ENCODE data around the gene SMCO1.
A peak's percentile ranks its signal among the peaks of the same experiment; 100 is the strongest.

The SMCO1 gene

DNA sequence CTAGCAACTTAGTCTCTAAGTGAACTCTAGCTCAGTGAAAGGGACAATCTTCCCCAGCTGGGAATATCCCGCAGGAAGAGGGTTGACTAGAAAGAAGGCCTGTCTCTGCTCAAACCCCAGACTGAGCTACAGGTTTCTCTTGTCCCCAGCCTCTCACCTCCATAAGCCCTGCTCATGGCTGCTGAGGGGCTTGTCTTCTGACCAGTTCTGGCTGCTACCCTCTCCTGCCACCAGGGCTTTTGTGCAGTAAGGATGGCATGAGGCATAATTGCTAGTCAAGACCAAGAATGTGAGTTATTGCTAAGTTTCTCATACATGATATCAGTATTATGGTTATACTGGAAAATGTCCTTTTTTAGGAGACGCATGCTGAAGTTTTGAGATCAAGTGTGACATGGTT is 31.9 kb upstream of the SMCO1 start:
- Histone ChIP-seq H3K9ac (ENCODE audit: low read length) (no peak overlapping the region), H3K4me3 (ENCODE audit: low read length) (no peak overlapping the region), H3K27me3 (replicated peaks; ENCODE audit: control insufficient read depth, insufficient read depth, low read length) (no peaks in the 10 kb centered on the region), H3K4me1 (ENCODE audit: control insufficient read depth, insufficient read depth, low read length) (no peaks in the 10 kb centered on the region), H3K9me3 (ENCODE audit: control insufficient read depth, low read length) (peaks cover 2% of the 10 kb centered on the region), H3K36me3 (ENCODE audit: control insufficient read depth, insufficient read depth, low read length, severe bottlenecking) (no peaks in the 10 kb centered on the region)
- no peak for DNase-seq (ENCODE audit: low read depth)

DNA sequence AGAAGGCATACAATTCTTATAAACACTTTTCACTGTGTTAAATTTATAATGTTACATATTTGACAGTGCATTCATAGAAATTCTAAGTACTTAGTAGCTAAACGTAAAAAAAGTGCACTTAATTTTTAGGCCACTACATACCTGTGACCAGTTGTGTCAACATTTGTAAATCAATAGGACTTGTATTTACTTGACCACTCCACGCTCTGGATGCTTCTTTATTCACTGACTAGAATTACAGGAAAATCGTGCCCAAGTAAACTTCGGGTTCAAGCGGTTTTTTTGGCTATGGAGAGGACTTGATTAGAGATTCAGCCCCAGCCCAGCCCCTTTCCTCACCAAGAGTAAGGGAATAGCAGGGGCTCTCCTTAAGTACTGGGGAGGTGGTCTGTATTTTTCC is 31.4 kb upstream of the SMCO1 start:
- peaks cover 2% of the 10 kb centered on the region for H3K9me3 ChIP-seq (ENCODE audit: control insufficient read depth, low read length)
- H3K9ac ChIP-seq (ENCODE audit: low read length), result no peak overlapping the region
- DNase-seq (ENCODE audit: low read depth), result no peak
- H3K4me3 ChIP-seq (ENCODE audit: low read length), result no peak overlapping the region
- peaks cover 3% of the 10 kb centered on the region for H3K4me1 ChIP-seq (ENCODE audit: control insufficient read depth, insufficient read depth, low read length)
- no peaks in the 10 kb centered on the region for H3K36me3 ChIP-seq (ENCODE audit: control insufficient read depth, insufficient read depth, low read length, severe bottlenecking)
- no peaks in the 10 kb centered on the region for H3K27me3 ChIP-seq (replicated peaks; ENCODE audit: control insufficient read depth, insufficient read depth, low read length)

DNA sequence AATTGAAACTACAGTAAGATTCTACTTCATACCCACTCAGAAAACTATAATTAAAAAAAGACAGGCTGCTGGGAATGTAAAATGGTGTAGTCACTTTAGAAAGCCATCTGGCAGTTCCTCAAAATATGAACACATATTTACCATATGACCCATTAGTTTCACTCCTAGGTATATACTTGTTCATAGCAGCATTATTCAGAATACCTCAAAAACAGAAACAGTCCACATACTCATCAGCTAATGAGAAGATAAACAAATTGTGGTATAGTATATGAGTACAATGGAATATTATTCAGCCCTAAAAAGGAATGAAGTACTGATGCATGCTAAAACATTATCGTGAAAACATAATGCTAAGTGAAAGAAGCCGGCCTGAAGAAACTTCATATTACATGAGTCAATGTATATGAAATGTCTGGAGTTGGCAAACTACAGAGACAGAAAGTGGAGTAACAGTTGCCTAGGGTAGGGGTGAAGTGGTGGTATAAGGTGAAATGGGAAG is 29.4 kb upstream of the SMCO1 start:
- no peak overlapping the region for H3K9ac ChIP-seq (ENCODE audit: low read length)
- H3K4me3 ChIP-seq (ENCODE audit: low read length), result no peak overlapping the region

DNA sequence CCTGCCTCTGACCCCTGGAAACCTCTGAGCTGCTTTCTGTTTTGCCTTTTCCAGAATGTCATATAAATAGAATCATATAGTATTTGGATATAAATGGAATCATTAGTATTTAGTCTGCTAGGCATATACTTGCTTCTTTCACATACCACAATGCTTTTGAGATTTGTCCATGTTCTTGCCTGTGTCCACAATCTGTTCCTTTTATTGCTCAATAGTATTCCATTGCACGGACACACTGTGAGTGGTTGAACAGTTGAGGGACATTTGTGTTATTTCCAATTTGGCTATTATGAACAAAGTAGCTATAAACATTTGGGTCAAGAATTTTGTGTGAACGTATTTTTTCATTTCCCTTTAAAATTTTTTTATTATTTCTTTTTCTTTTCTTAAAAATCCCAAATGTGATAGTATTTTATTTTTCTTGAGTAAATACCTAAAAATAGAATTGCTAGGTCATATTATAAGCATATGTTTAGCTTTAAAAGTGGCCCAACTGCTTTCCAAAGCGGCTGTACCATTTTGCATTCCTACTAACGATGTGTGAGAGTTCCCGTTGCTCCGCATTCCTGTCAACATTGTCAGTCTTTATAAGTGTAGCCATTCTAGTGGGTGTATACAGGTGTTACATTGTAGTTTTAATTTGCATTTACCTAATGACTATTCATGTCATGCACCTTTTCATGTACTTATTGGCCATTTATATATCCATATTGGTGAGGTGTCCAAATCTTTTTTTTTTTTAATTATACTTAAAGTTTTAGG is 26.7 kb upstream of the SMCO1 start:
- H3K27me3 ChIP-seq (replicated peaks; ENCODE audit: control insufficient read depth, insufficient read depth, low read length), result no peaks in the 10 kb centered on the region
- no peaks in the 10 kb centered on the region for H3K36me3 ChIP-seq (ENCODE audit: control insufficient read depth, insufficient read depth, low read length, severe bottlenecking)
- H3K4me1 ChIP-seq (ENCODE audit: control insufficient read depth, insufficient read depth, low read length), result peaks cover 5% of the 10 kb centered on the region
- DNase-seq (ENCODE audit: low read depth), result no peak
- no peak overlapping the region for H3K4me3 ChIP-seq (ENCODE audit: low read length)
- H3K9me3 ChIP-seq (ENCODE audit: control insufficient read depth, low read length), result no peaks in the 10 kb centered on the region
- no peak overlapping the region for H3K9ac ChIP-seq (ENCODE audit: low read length)

More for the DNA sequence above, 29.4 kb upstream of the SMCO1 start:
- H3K9me3 ChIP-seq (ENCODE audit: control insufficient read depth, low read length), result no peaks in the 10 kb centered on the region
- H3K4me1 ChIP-seq (ENCODE audit: control insufficient read depth, insufficient read depth, low read length), result peaks cover 5% of the 10 kb centered on the region
- no peak for DNase-seq (ENCODE audit: low read depth)
- no peaks in the 10 kb centered on the region for H3K36me3 ChIP-seq (ENCODE audit: control insufficient read depth, insufficient read depth, low read length, severe bottlenecking)
- no peaks in the 10 kb centered on the region for H3K27me3 ChIP-seq (replicated peaks; ENCODE audit: control insufficient read depth, insufficient read depth, low read length)

DNA sequence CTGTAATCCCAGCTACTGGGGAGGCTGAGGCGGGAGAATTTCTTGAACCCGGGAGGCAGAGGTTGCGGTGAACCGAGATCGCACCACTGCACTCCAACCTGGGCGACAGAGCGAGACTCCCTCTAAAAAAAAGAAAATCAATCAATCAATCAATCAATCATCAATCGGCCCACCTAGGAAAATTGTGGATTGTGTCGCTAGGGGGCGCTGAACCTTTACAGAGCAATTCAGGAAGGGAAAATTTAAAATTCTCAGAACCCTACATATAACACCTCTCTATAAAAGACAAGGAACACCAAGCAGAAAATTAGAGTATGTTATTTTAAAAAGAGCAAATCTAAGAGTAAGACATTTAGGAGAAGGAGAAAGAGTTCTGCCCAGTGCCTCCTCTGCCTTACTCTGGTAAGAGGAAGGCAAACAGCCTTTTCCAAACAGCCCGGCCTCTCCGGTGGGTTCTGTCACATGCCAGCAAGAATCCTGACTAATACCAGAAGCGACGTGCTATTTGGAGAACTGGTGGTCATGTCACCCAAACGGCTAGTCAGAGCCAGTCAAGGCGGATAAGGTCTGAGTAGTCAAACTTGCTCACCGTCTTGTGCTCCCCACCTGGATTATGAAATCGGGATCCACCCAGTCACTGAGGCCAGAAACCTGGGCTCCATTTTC is 22.3 kb upstream of the SMCO1 start:
- peaks cover 5% of the 10 kb centered on the region for H3K4me1 ChIP-seq (ENCODE audit: control insufficient read depth, insufficient read depth, low read length)
- peak; percentile 48 for DNase-seq (ENCODE audit: low read depth)
- no peak overlapping the region for H3K4me3 ChIP-seq (ENCODE audit: low read length)
- no peaks in the 10 kb centered on the region for H3K27me3 ChIP-seq (replicated peaks; ENCODE audit: control insufficient read depth, insufficient read depth, low read length)
- no peaks in the 10 kb centered on the region for H3K36me3 ChIP-seq (ENCODE audit: control insufficient read depth, insufficient read depth, low read length, severe bottlenecking)
- no peaks in the 10 kb centered on the region for H3K9me3 ChIP-seq (ENCODE audit: control insufficient read depth, low read length)
- no peak overlapping the region for H3K9ac ChIP-seq (ENCODE audit: low read length)

DNA sequence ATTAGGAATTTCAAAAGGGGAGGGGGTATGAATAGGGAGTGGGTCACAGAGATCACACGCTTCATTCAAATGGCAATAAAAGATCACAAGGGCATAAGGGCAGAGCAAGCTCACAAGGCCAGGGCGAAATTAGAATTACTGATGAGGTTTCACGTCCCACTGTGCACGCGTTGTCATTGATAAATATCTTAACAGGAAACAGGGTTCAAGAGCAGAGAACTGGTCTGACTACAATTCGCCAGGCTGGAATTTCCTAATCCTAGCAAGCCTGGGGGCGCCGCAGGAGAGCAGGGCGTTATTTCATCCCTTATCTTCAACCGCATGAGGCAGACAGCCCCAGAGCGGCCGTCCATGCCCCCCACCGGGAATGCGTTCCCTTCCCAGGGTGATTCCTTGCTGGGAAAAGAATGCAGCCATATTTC is 18.1 kb upstream of the SMCO1 start:
- DNase-seq (ENCODE audit: low read depth), result no peak
- H3K4me1 ChIP-seq (ENCODE audit: control insufficient read depth, insufficient read depth, low read length), result no peaks in the 10 kb centered on the region
- no peaks in the 10 kb centered on the region for H3K36me3 ChIP-seq (ENCODE audit: control insufficient read depth, insufficient read depth, low read length, severe bottlenecking)
- no peak overlapping the region for H3K9ac ChIP-seq (ENCODE audit: low read length)
- H3K4me3 ChIP-seq (ENCODE audit: low read length), result no peak overlapping the region
- H3K9me3 ChIP-seq (ENCODE audit: control insufficient read depth, low read length), result no peaks in the 10 kb centered on the region
- no peaks in the 10 kb centered on the region for H3K27me3 ChIP-seq (replicated peaks; ENCODE audit: control insufficient read depth, insufficient read depth, low read length)

DNA sequence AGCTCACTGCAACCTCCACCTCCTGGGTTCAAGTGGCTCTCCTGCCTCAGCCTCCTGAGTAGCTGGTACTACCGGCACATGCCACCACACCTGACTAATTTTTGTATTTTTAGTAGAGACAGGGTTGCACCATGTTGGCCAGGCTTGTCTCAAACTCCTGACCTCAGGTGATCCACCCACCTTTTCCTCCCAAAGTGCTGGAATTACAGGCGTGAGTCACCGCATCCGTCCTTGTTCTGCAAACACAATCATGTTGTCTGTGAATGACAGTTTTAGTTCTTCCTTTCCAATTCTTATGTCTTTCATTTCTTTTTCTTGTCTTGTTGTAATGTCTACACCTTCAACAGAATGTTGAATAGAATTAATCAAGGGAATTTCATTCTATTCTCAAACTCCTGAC is 16.3 kb upstream of the SMCO1 start:
- DNase-seq (ENCODE audit: low read depth), result no peak
- no peak overlapping the region for H3K4me3 ChIP-seq (ENCODE audit: low read length)
- no peaks in the 10 kb centered on the region for H3K9me3 ChIP-seq (ENCODE audit: control insufficient read depth, low read length)
- H3K36me3 ChIP-seq (ENCODE audit: control insufficient read depth, insufficient read depth, low read length, severe bottlenecking), result no peaks in the 10 kb centered on the region
- no peaks in the 10 kb centered on the region for H3K27me3 ChIP-seq (replicated peaks; ENCODE audit: control insufficient read depth, insufficient read depth, low read length)
- no peak overlapping the region for H3K9ac ChIP-seq (ENCODE audit: low read length)
- H3K4me1 ChIP-seq (ENCODE audit: control insufficient read depth, insufficient read depth, low read length), result peaks cover 6% of the 10 kb centered on the region

DNA sequence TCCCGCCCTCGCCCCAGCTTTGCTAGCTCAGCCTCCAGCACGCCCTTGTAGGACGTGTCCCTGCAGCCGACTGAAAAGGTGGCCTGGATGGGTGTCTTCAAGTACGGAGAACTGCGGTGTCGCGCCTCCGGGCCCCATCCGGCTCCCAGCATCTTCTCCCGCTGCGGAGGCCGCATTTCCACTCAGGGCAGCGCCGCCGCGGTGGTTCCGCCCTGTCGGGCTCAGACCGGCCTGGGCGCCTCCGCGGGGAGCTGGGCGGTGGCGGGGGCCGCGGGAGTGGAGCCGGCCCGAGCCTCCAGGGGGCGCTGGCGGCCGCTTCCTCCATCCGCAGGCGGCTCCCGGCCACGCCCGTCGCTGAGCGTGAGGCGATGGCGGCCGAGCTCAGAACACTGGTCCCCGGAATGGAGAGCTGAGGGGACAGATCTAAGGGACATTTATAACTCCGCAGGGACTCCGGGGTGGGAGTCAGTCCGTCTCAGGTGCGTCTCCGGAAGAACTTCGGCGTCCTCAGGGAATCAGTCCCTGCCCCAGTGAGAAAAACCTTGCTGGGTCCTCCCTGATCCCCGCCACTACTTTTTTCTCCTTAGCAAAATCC is 13.6 kb upstream of the SMCO1 start:
- H3K36me3 ChIP-seq (ENCODE audit: control insufficient read depth, insufficient read depth, low read length, severe bottlenecking), result no peaks in the 10 kb centered on the region
- peak; percentile 74 for DNase-seq (ENCODE audit: low read depth)
- peaks cover 6% of the 10 kb centered on the region for H3K4me1 ChIP-seq (ENCODE audit: control insufficient read depth, insufficient read depth, low read length)
- H3K4me3 ChIP-seq (ENCODE audit: low read length), result peak overlapping the region; percentile 83
- no peaks in the 10 kb centered on the region for H3K27me3 ChIP-seq (replicated peaks; ENCODE audit: control insufficient read depth, insufficient read depth, low read length)
- peak overlapping the region; percentile 87 for H3K9ac ChIP-seq (ENCODE audit: low read length)
- no peaks in the 10 kb centered on the region for H3K9me3 ChIP-seq (ENCODE audit: control insufficient read depth, low read length)

DNA sequence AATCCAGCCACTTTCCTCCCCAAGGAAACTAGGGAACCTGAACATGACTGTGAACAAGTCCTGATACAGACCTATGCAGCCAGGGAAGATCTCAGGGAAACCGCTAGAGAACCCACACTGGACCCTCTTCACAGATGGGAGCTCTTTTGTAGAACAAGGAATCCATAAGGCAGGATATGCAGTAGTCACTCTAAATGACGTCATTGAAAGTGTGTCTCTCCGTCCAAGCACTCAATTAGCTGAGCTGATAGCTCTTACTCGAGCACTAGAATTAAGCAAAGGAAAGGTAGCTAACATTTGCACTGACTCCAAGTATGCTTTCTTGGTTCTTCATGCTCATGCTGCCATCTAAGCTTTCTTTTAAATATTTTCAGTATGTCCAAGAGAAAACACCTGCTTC is 10.0 kb upstream of the SMCO1 start:
- no peak overlapping the region for H3K9ac ChIP-seq (ENCODE audit: low read length)
- H3K4me3 ChIP-seq (ENCODE audit: low read length), result no peak overlapping the region
- no peak for DNase-seq (ENCODE audit: low read depth)
- H3K27me3 ChIP-seq (replicated peaks; ENCODE audit: control insufficient read depth, insufficient read depth, low read length), result no peaks in the 10 kb centered on the region
- peaks cover 4% of the 10 kb centered on the region for H3K9me3 ChIP-seq (ENCODE audit: control insufficient read depth, low read length)
- H3K36me3 ChIP-seq (ENCODE audit: control insufficient read depth, insufficient read depth, low read length, severe bottlenecking), result no peaks in the 10 kb centered on the region
- H3K4me1 ChIP-seq (ENCODE audit: control insufficient read depth, insufficient read depth, low read length), result peaks cover 6% of the 10 kb centered on the region

DNA sequence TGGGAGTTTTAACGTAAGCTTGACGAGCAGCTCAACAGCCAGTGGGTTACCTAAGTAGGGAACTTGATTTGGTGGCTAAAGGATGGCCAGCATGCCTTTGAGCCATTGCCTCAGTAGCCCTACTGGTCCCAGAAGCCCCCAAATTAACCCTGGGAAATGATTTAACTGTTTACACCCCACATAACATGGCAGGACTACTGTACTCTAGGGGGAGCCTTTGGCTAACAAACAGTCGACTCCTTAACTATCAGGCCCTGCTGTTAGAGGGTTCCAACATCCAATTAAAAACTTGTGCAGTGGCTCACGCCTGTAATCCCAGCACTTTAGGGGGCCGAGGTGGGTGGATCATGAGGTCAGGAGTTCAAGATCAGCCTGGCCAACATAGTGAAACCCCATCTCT is 9.4 kb upstream of the SMCO1 start:
- peak; percentile 19 for DNase-seq (ENCODE audit: low read depth)
- Histone ChIP-seq H3K4me1 (ENCODE audit: control insufficient read depth, insufficient read depth, low read length) (peaks cover 6% of the 10 kb centered on the region), H3K4me3 (ENCODE audit: low read length) (no peak overlapping the region), H3K9me3 (ENCODE audit: control insufficient read depth, low read length) (peaks cover 10% of the 10 kb centered on the region), H3K27me3 (replicated peaks; ENCODE audit: control insufficient read depth, insufficient read depth, low read length) (no peaks in the 10 kb centered on the region), H3K9ac (ENCODE audit: low read length) (no peak overlapping the region), H3K36me3 (ENCODE audit: control insufficient read depth, insufficient read depth, low read length, severe bottlenecking) (no peaks in the 10 kb centered on the region)

DNA sequence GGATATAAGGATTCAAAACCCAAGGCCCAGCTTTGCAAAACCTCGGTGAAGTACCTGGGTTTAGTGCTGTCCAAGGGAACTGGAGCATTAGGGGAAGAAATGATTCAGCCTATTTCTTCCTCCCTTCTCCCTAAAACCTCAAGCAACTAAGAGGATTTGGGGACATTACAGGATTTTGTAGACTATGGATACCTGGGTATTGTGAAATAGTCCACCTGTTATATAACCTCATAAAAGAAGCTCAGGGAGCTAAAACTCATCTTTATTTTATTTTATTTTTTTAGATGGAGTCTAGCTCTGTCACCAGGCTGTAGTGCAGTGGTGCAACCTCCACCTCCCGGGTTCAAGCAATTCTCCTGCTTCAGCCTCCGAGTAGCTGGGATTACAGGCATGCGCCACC is 8.7 kb upstream of the SMCO1 start:
- no peaks in the 10 kb centered on the region for H3K36me3 ChIP-seq (ENCODE audit: control insufficient read depth, insufficient read depth, low read length, severe bottlenecking)
- no peak overlapping the region for H3K4me3 ChIP-seq (ENCODE audit: low read length)
- DNase-seq (ENCODE audit: low read depth), result no peak
- H3K9me3 ChIP-seq (ENCODE audit: control insufficient read depth, low read length), result peaks cover 14% of the 10 kb centered on the region
- H3K27me3 ChIP-seq (replicated peaks; ENCODE audit: control insufficient read depth, insufficient read depth, low read length), result no peaks in the 10 kb centered on the region
- H3K9ac ChIP-seq (ENCODE audit: low read length), result no peak overlapping the region
- H3K4me1 ChIP-seq (ENCODE audit: control insufficient read depth, insufficient read depth, low read length), result peaks cover 8% of the 10 kb centered on the region
